Esophagus squamous epithelium (tissue), 4 donors: ENCODE measurements around the gene IFNL1.

ENCODE experiments used
- POLR2A ChIP-seq, 4 donors: fragments of 450-650 bp; IDR thresholded peaks; one replicate each; pipeline ENCODE4 v1.6.1; 2017; ENCODE audit warnings: antibody characterized with exemption in 4 of 4, mild to moderate bottlenecking in 4 of 4, moderate library complexity in 3 of 4
- TF ChIP-seq, protein P1 (sequence below), 6 experiments: fragments of 450-650 bp in 4 of 6; fragments of 200-600 bp in 2 of 6; sonication (generic) in 2 of 6; IDR thresholded peaks; one replicate each; pipeline ENCODE4 v1.5.1; 2016 to 2019; ENCODE audit warnings: antibody characterized with exemption in 6 of 6, mild to moderate bottlenecking in 4 of 6, moderate library complexity in 4 of 6

DNA sequence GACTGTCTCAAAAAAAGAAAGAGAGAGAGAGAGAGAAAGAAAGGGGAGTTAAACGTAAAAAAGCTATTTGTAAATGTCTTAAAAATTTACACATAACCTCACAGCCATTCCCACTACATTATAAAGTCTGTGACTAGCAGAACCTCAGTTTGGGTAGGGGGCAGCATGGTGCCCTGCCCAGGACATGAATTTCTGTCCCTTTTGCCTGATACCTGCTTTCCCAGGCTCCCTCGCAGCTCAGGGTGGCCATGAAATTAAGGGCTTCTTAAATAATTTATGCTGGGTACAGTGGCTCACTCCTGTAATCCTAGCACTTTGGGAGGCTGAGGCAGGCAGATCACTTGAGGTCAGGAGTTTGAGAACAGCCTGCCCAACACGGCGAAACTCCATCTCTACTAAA lies 4.8 kb downstream of the IFNL1 start:
- TF ChIP-seq, protein P1, sequence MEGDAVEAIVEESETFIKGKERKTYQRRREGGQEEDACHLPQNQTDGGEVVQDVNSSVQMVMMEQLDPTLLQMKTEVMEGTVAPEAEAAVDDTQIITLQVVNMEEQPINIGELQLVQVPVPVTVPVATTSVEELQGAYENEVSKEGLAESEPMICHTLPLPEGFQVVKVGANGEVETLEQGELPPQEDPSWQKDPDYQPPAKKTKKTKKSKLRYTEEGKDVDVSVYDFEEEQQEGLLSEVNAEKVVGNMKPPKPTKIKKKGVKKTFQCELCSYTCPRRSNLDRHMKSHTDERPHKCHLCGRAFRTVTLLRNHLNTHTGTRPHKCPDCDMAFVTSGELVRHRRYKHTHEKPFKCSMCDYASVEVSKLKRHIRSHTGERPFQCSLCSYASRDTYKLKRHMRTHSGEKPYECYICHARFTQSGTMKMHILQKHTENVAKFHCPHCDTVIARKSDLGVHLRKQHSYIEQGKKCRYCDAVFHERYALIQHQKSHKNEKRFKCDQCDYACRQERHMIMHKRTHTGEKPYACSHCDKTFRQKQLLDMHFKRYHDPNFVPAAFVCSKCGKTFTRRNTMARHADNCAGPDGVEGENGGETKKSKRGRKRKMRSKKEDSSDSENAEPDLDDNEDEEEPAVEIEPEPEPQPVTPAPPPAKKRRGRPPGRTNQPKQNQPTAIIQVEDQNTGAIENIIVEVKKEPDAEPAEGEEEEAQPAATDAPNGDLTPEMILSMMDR (IDR thresholded peaks at IDR 0.05), result no peak
- TF ChIP-seq POLR2A (IDR thresholded peaks at IDR 0.05), result no peak
